ENCODE data around the gene DHFR.

The DHFR gene

GRCh38 chr5:80696450-80696849 lies 41.7 kb upstream of the DHFR start:
- no peaks in the 10 kb centered on the region for H3K9me3 ChIP-seq (ENCODE audit: control extremely low read depth in 1 of 5, control insufficient read depth in 4 of 5, insufficient read depth in 2 of 5, low read depth in 1 of 5, low read length in 4 of 5)
- no peak overlapping the region for H3K4me3 ChIP-seq (ENCODE audit: control insufficient read depth in 1 of 7, extremely low read depth in 1 of 7, insufficient read depth in 4 of 7, low read depth in 2 of 7, low read length in 6 of 7)
- 100% methylated on average over 1 of the region's 3 CpGs for WGBS (ENCODE audit: insufficient coverage)
- no peak overlapping the region for H3K27ac ChIP-seq (ENCODE audit: insufficient read depth in 1 of 2, low read depth in 1 of 2, low read length in 2 of 2, poor library complexity in 1 of 2, severe bottlenecking in 2 of 2)
- no peak for DNase-seq
- peaks cover 0 to 9% (median 4%) of the 10 kb centered on the region in 4 experiments for H3K36me3 ChIP-seq (ENCODE audit: control insufficient read depth in 4 of 4, insufficient read depth in 4 of 4, low read length in 3 of 4)
- POLR2A ChIA-PET, result no interaction called here
- CTCF ChIA-PET, result interaction anchor here (0.6 to 1.0 kb wide), 2 partner anchors 415 to 460 kb away, joined by 3 read pairs; no protein-coding TSS in a partner anchor
- H3K4me1 ChIP-seq (ENCODE audit: control extremely low read depth in 1 of 4, control insufficient read depth in 4 of 4, insufficient read depth in 4 of 4, low read length in 3 of 4), result no peaks in the 10 kb centered on the region
- no peaks in the 10 kb centered on the region for H3K27me3 ChIP-seq (replicated peaks in 2 of 5; ENCODE audit: control insufficient read depth in 4 of 5, insufficient read depth in 5 of 5, low read length in 4 of 5)

- CTCF ChIA-PET, result interaction anchor here (2.2 kb wide), 1 partner anchor 500 kb away, joined by 4 read pairs; no protein-coding TSS in a partner anchor
- POLR2A ChIA-PET, result no interaction called here
- Histone ChIP-seq H3K27me3 (replicated peaks in 2 of 5; ENCODE audit: control insufficient read depth in 4 of 5, insufficient read depth in 5 of 5, low read length in 4 of 5) (no peaks in the 10 kb centered on the region), H3K9me3 (ENCODE audit: control extremely low read depth in 1 of 5, control insufficient read depth in 4 of 5, insufficient read depth in 2 of 5, low read depth in 1 of 5, low read length in 4 of 5) (no peaks in the 10 kb centered on the region), H3K36me3 (ENCODE audit: control insufficient read depth in 4 of 4, insufficient read depth in 4 of 4, low read length in 3 of 4) (peaks cover 0 to 9% (median 4%) of the 10 kb centered on the region in 4 experiments), H3K4me3 (ENCODE audit: control insufficient read depth in 1 of 7, extremely low read depth in 1 of 7, insufficient read depth in 4 of 7, low read depth in 2 of 7, low read length in 6 of 7) (no peak overlapping the region), H3K27ac (ENCODE audit: insufficient read depth in 1 of 2, low read depth in 1 of 2, low read length in 2 of 2, poor library complexity in 1 of 2, severe bottlenecking in 2 of 2) (no peak overlapping the region), H3K4me1 (ENCODE audit: control extremely low read depth in 1 of 4, control insufficient read depth in 4 of 4, insufficient read depth in 4 of 4, low read length in 3 of 4) (no peaks in the 10 kb centered on the region)
- 90% methylated on average over 3 of the region's 3 CpGs for WGBS (ENCODE audit: insufficient coverage)
- no peak for DNase-seq
Observed at GRCh38 chr5:80695666-80696065, 40.9 kb upstream of the DHFR start.

- Histone ChIP-seq H3K4me1 (ENCODE audit: control extremely low read depth in 1 of 4, control insufficient read depth in 4 of 4, insufficient read depth in 4 of 4, low read length in 3 of 4) (no peaks in the 10 kb centered on the region), H3K4me3 (ENCODE audit: control insufficient read depth in 1 of 7, extremely low read depth in 1 of 7, insufficient read depth in 4 of 7, low read depth in 2 of 7, low read length in 6 of 7) (no peak overlapping the region), H3K36me3 (ENCODE audit: control insufficient read depth in 4 of 4, insufficient read depth in 4 of 4, low read length in 3 of 4) (peaks cover 0 to 2% (median 0%) of the 10 kb centered on the region in 4 experiments), H3K9me3 (ENCODE audit: control extremely low read depth in 1 of 5, control insufficient read depth in 4 of 5, insufficient read depth in 2 of 5, low read depth in 1 of 5, low read length in 4 of 5) (no peaks in the 10 kb centered on the region), H3K27ac (ENCODE audit: insufficient read depth in 1 of 2, low read depth in 1 of 2, low read length in 2 of 2, poor library complexity in 1 of 2, severe bottlenecking in 2 of 2) (no peak overlapping the region), H3K27me3 (replicated peaks in 2 of 5; ENCODE audit: control insufficient read depth in 4 of 5, insufficient read depth in 5 of 5, low read length in 4 of 5) (no peaks in the 10 kb centered on the region)
- 74% methylated on average over 2 of the region's 4 CpGs for WGBS (ENCODE audit: insufficient coverage)
- ChIA-PET POLR2A (no interaction called here), CTCF (interaction anchor here (0.9 to 7.4 kb wide), 4 partner anchors 11 to 476 kb away, joined by 3 to 51 read pairs (median 3); no protein-coding TSS in a partner anchor)
- DNase-seq, result no peak
Observed at GRCh38 chr5:80689627-80690026, 34.8 kb upstream of the DHFR start.

- WGBS (ENCODE audit: insufficient coverage), result 55% methylated on average over 1 of the region's 4 CpGs
- no peak overlapping the region for H3K27ac ChIP-seq (ENCODE audit: insufficient read depth in 1 of 2, low read depth in 1 of 2, low read length in 2 of 2, poor library complexity in 1 of 2, severe bottlenecking in 2 of 2)
Observed at GRCh38 chr5:80688648-80689420, 34.1 kb upstream of the DHFR start.

GRCh38 chr5:80686757-80687156 lies 32.0 kb upstream of the DHFR start:
- peak; percentile 25 to 46 (median 44) for DNase-seq
- ChIA-PET POLR2A (interaction anchor here (0.6 kb wide), 1 partner anchor 433 kb away, joined by 3 read pairs; no protein-coding TSS in a partner anchor), CTCF (interaction anchor here (0.5 to 7.4 kb wide), 14 partner anchors 10 to 514 kb away, joined by 3 to 51 read pairs (median 3); no protein-coding TSS in a partner anchor)
- Histone ChIP-seq H3K9me3 (ENCODE audit: control extremely low read depth in 1 of 5, control insufficient read depth in 4 of 5, insufficient read depth in 2 of 5, low read depth in 1 of 5, low read length in 4 of 5) (no peaks in the 10 kb centered on the region), H3K4me3 (ENCODE audit: control insufficient read depth in 1 of 7, extremely low read depth in 1 of 7, insufficient read depth in 4 of 7, low read depth in 2 of 7, low read length in 6 of 7) (no peak overlapping the region), H3K36me3 (ENCODE audit: control insufficient read depth in 4 of 4, insufficient read depth in 4 of 4, low read length in 3 of 4) (peaks cover 0 to 11% (median 3%) of the 10 kb centered on the region in 4 experiments), H3K27ac (ENCODE audit: insufficient read depth in 1 of 2, low read depth in 1 of 2, low read length in 2 of 2, poor library complexity in 1 of 2, severe bottlenecking in 2 of 2) (no peak overlapping the region), H3K27me3 (replicated peaks in 2 of 5; ENCODE audit: control insufficient read depth in 4 of 5, insufficient read depth in 5 of 5, low read length in 4 of 5) (no peaks in the 10 kb centered on the region), H3K4me1 (ENCODE audit: control extremely low read depth in 1 of 4, control insufficient read depth in 4 of 4, insufficient read depth in 4 of 4, low read length in 3 of 4) (no peaks in the 10 kb centered on the region)

More at GRCh38 chr5:80688648-80689420, 34.1 kb upstream of the DHFR start:
- peaks cover 0 to 1% (median under 1%) of the 10 kb centered on the region in 4 experiments for H3K36me3 ChIP-seq (ENCODE audit: control insufficient read depth in 4 of 4, insufficient read depth in 4 of 4, low read length in 3 of 4)
- no peaks in the 10 kb centered on the region for H3K4me1 ChIP-seq (ENCODE audit: control extremely low read depth in 1 of 4, control insufficient read depth in 4 of 4, insufficient read depth in 4 of 4, low read length in 3 of 4)
- ChIA-PET CTCF (interaction anchor here (0.8 to 7.4 kb wide), 10 partner anchors 12 to 505 kb away, joined by 3 to 51 read pairs (median 4); no protein-coding TSS in a partner anchor), POLR2A (no interaction called here)
- no peaks in the 10 kb centered on the region for H3K27me3 ChIP-seq (replicated peaks in 2 of 5; ENCODE audit: control insufficient read depth in 4 of 5, insufficient read depth in 5 of 5, low read length in 4 of 5)
- H3K9me3 ChIP-seq (ENCODE audit: control extremely low read depth in 1 of 5, control insufficient read depth in 4 of 5, insufficient read depth in 2 of 5, low read depth in 1 of 5, low read length in 4 of 5), result no peaks in the 10 kb centered on the region
- no peak overlapping the region for H3K4me3 ChIP-seq (ENCODE audit: control insufficient read depth in 1 of 7, extremely low read depth in 1 of 7, insufficient read depth in 4 of 7, low read depth in 2 of 7, low read length in 6 of 7)
- DNase-seq, result no peak

GRCh38 chr5:80676706-80677105 lies 21.9 kb upstream of the DHFR start:
- Histone ChIP-seq H3K27me3 (replicated peaks in 2 of 5; ENCODE audit: control insufficient read depth in 4 of 5, insufficient read depth in 5 of 5, low read length in 4 of 5) (no peaks in the 10 kb centered on the region), H3K9me3 (ENCODE audit: control extremely low read depth in 1 of 5, control insufficient read depth in 4 of 5, insufficient read depth in 2 of 5, low read depth in 1 of 5, low read length in 4 of 5) (no peaks in the 10 kb centered on the region), H3K27ac (ENCODE audit: insufficient read depth in 1 of 2, low read depth in 1 of 2, low read length in 2 of 2, poor library complexity in 1 of 2, severe bottlenecking in 2 of 2) (no peak overlapping the region), H3K36me3 (ENCODE audit: control insufficient read depth in 4 of 4, insufficient read depth in 4 of 4, low read length in 3 of 4) (peaks cover 15 to 51% (median 27%) of the 10 kb centered on the region in 4 experiments), H3K4me1 (ENCODE audit: control extremely low read depth in 1 of 4, control insufficient read depth in 4 of 4, insufficient read depth in 4 of 4, low read length in 3 of 4) (no peaks in the 10 kb centered on the region), H3K4me3 (ENCODE audit: control insufficient read depth in 1 of 7, extremely low read depth in 1 of 7, insufficient read depth in 4 of 7, low read depth in 2 of 7, low read length in 6 of 7) (no peak overlapping the region)
- ChIA-PET POLR2A (no interaction called here), CTCF (interaction anchor here (0.9 to 1.2 kb wide), 3 partner anchors 11 to 13 kb away, joined by 3 read pairs; no protein-coding TSS in a partner anchor)
- no peak for DNase-seq
- 88% methylated on average over 4 of the region's 6 CpGs for WGBS (ENCODE audit: insufficient coverage)

- H3K27ac ChIP-seq (ENCODE audit: insufficient read depth in 1 of 2, low read depth in 1 of 2, low read length in 2 of 2, poor library complexity in 1 of 2, severe bottlenecking in 2 of 2), result no peak overlapping the region
- no peaks in the 10 kb centered on the region for H3K27me3 ChIP-seq (replicated peaks in 2 of 5; ENCODE audit: control insufficient read depth in 4 of 5, insufficient read depth in 5 of 5, low read length in 4 of 5)
- peak; percentile 66 to 78 (median 76) for DNase-seq
- ChIA-PET CTCF (interaction anchor here (1.0 to 2.4 kb wide), 5 partner anchors 12 to 1652 kb away, joined by 3 to 9 read pairs (median 3); no protein-coding TSS in a partner anchor), POLR2A (no interaction called here)
- 20% methylated on average over 1 of the region's 7 CpGs for WGBS (ENCODE audit: insufficient coverage)
- H3K4me3 ChIP-seq (ENCODE audit: control insufficient read depth in 1 of 7, extremely low read depth in 1 of 7, insufficient read depth in 4 of 7, low read depth in 2 of 7, low read length in 6 of 7), result no peak overlapping the region
- H3K36me3 ChIP-seq (ENCODE audit: control insufficient read depth in 4 of 4, insufficient read depth in 4 of 4, low read length in 3 of 4), result peaks cover 21 to 61% (median 34%) of the 10 kb centered on the region in 4 experiments
- no peaks in the 10 kb centered on the region for H3K4me1 ChIP-seq (ENCODE audit: control extremely low read depth in 1 of 4, control insufficient read depth in 4 of 4, insufficient read depth in 4 of 4, low read length in 3 of 4)
- no peaks in the 10 kb centered on the region for H3K9me3 ChIP-seq (ENCODE audit: control extremely low read depth in 1 of 5, control insufficient read depth in 4 of 5, insufficient read depth in 2 of 5, low read depth in 1 of 5, low read length in 4 of 5)
Observed at GRCh38 chr5:80672140-80672736, 17.5 kb upstream of the DHFR start.
